H1 (cell line): Measurements from ENCODE around the gene PTPRD. TPM values are rescaled to one million over a fixed set of nuclear protein-coding genes. Genes with fewer than 3 reads are reported as not detected.
A peak's percentile ranks its signal among the peaks of the same experiment; 100 is the strongest.

ENCODE experiments used
- CTCF ChIA-PET: fragments of 300-600 bp; sonication (Branson Sonifier 250); formaldehyde crosslinking; loops from one replicate; lab custom pipeline; 2021; ENCODE audit not compliant: partially characterized antibody; lab: Charles Lee
- POLR2A ChIA-PET: fragments of 300-600 bp; sonication (Branson Sonifier 250); formaldehyde crosslinking; loops from one replicate; lab custom pipeline; 2021; ENCODE audit warnings: inconsistent platforms; ENCODE audit not compliant: partially characterized antibody; lab: Charles Lee
- DNase-seq, 2 experiments: peaks; one replicate each; pipeline versions ENCODE4 v3.0.0 to v3.0.0-alpha.2; 2010 to 2022; ENCODE audit warnings: low spot score in 2 of 2, low read depth in 1 of 2, mixed read lengths in 1 of 2
- FAIRE-seq: peaks from 2 replicates; lab custom pipeline; 2011; peaks lifted over from hg19 to GRCh38; lab: Jason Lieb, UNC
- H2AFZ ChIP-seq: 2 replicates; pipeline ENCODE4 v1.8.1; 2012; ENCODE audit warnings: low read length, inconsistent platforms
- H2AK5ac ChIP-seq: 2 replicates; pipeline ENCODE4 v1.6.1; 2013; ENCODE audit warnings: low read depth, low read length
- H2BK120ac ChIP-seq: replicated peaks from 2 replicates; pipeline ENCODE3; 2013; ENCODE audit warnings: low read depth, low read length, inconsistent platforms
- H2BK12ac ChIP-seq: 2 replicates; pipeline ENCODE4 v1.6.1; 2013; ENCODE audit warnings: low read depth, low read length
- H2BK15ac ChIP-seq: 2 replicates; pipeline ENCODE4 v1.6.1; 2013; ENCODE audit warnings: low read length
- H2BK20ac ChIP-seq: 2 replicates; pipeline ENCODE4 v1.6.1; 2013; ENCODE audit warnings: low read length
- H2BK5ac ChIP-seq: 2 replicates; pipeline ENCODE4 v1.6.1; 2013; ENCODE audit warnings: low read depth, low read length
- H3K14ac ChIP-seq: 2 replicates; pipeline ENCODE4 v1.6.1; 2013; ENCODE audit warnings: inconsistent platforms; ENCODE audit not compliant: insufficient read length
- H3K18ac ChIP-seq: 2 replicates; pipeline ENCODE4 v1.6.1; 2013; ENCODE audit warnings: low read length; ENCODE audit errors: extremely low read depth
- H3K23ac ChIP-seq: 2 replicates; pipeline ENCODE4 v1.6.1; 2013; ENCODE audit warnings: inconsistent platforms; ENCODE audit not compliant: insufficient read length
- H3K23me2 ChIP-seq: 2 replicates; pipeline ENCODE4 v1.6.1; 2013; ENCODE audit warnings: low read depth, low read length
- H3K27ac ChIP-seq: 2 replicates; pipeline ENCODE4 v1.6.1; 2011; ENCODE audit warnings: low read depth, low read length, inconsistent platforms
- H3K27me3 ChIP-seq, 4 experiments: replicated peaks in 1 of 4; 1 replicate in 1 of 4; 2 replicates in 3 of 4; pipeline versions ENCODE4 v1.6.1 to v1.8.1; 2011 to 2013; ENCODE audit warnings: low read length in 3 of 4, mild to moderate bottlenecking in 3 of 4, inconsistent platforms in 2 of 4, mixed read lengths in 2 of 4, moderate library complexity in 1 of 4; ENCODE audit not compliant: control insufficient read depth in 3 of 4, insufficient read depth in 3 of 4; ENCODE audit errors: extremely low read depth in 1 of 4
- H3K36me3 ChIP-seq, 4 experiments: 2 replicates each; pipeline versions ENCODE4 v1.6.1 to v1.8.1; 2011 to 2013; ENCODE audit warnings: mild to moderate bottlenecking in 4 of 4, low read length in 3 of 4, moderate library complexity in 2 of 4, control low read depth in 1 of 4, inconsistent platforms in 1 of 4; ENCODE audit not compliant: insufficient read depth in 4 of 4, control insufficient read depth in 2 of 4
- H3K4ac ChIP-seq: replicated peaks from 2 replicates; pipeline ENCODE3; 2013; ENCODE audit warnings: low read length, low read depth, mixed read lengths, inconsistent platforms; ENCODE audit not compliant: insufficient read length
- H3K4me1 ChIP-seq, 4 experiments: replicated peaks in 1 of 4; 1 replicate in 1 of 4; 2 replicates in 3 of 4; pipeline versions ENCODE4 v1.6.1 to v1.8.1; 2011 to 2013; ENCODE audit warnings: low read length in 3 of 4, inconsistent platforms in 2 of 4, mixed read lengths in 1 of 4; ENCODE audit not compliant: insufficient read depth in 4 of 4, control insufficient read depth in 3 of 4
- H3K4me2 ChIP-seq, 2 experiments: 2 replicates each; pipeline versions ENCODE4 v1.6.1 to v1.8.1; 2011 to 2013; ENCODE audit warnings: low read depth in 2 of 2, low read length in 2 of 2, control low read depth in 1 of 2, inconsistent platforms in 1 of 2, mild to moderate bottlenecking in 1 of 2; ENCODE audit not compliant: insufficient read depth in 1 of 2
- H3K4me3 ChIP-seq, 4 experiments: fragments of 200-600, 300-600 bp in 1 of 4; sonication (generic), shearing (Covaris generic), sonication (Bioruptor Twin) in 1 of 4; 2 replicates each; pipeline versions ENCODE4 v1.5.1 to v1.8.1; 2011 to 2016; ENCODE audit warnings: low read length in 4 of 4, low read depth in 3 of 4, control low read depth in 2 of 4, inconsistent platforms in 2 of 4, mild to moderate bottlenecking in 2 of 4, mixed read lengths in 1 of 4, moderate library complexity in 1 of 4; ENCODE audit not compliant: insufficient read depth in 2 of 4; ENCODE audit errors: extremely low read depth in 1 of 4
- H3K56ac ChIP-seq: replicated peaks from 2 replicates; pipeline ENCODE3; 2013; ENCODE audit warnings: low read depth, mild to moderate bottlenecking, mixed read lengths, low read length, inconsistent platforms; ENCODE audit not compliant: insufficient read length
- H3K79me1 ChIP-seq: 2 replicates; pipeline ENCODE4 v1.6.1; 2013; ENCODE audit warnings: low read depth, low read length, control low read depth
- H3K79me2 ChIP-seq, 2 experiments: 2 replicates each; pipeline versions ENCODE4 v1.6.1 to v1.8.1; 2012 to 2013; ENCODE audit warnings: low read length in 2 of 2, mild to moderate bottlenecking in 2 of 2, inconsistent platforms in 1 of 2; ENCODE audit not compliant: insufficient read depth in 2 of 2, control insufficient read depth in 1 of 2
- H3K9ac ChIP-seq, 4 experiments: replicated peaks in 1 of 4; 1 replicate in 1 of 4; 2 replicates in 3 of 4; pipeline versions ENCODE4 v1.6.1 to v1.8.1; 2011 to 2013; ENCODE audit warnings: low read depth in 3 of 4, low read length in 3 of 4, control low read depth in 2 of 4, mild to moderate bottlenecking in 2 of 4, moderate library complexity in 2 of 4, inconsistent platforms in 1 of 4; ENCODE audit errors: extremely low read depth in 1 of 4
- H3K9me3 ChIP-seq, 2 experiments: 2 replicates each; pipeline versions ENCODE4 v1.6.1 to v1.8.1; 2012 to 2013; ENCODE audit warnings: mild to moderate bottlenecking in 2 of 2, moderate library complexity in 2 of 2, control low read depth in 1 of 2, inconsistent platforms in 1 of 2, low read depth in 1 of 2, low read length in 1 of 2, mixed read lengths in 1 of 2; ENCODE audit not compliant: insufficient read depth in 2 of 2
- H4K20me1 ChIP-seq, 2 experiments: replicated peaks in 1 of 2; 2 replicates each; pipeline versions ENCODE3 to v1.8.1; 2011 to 2013; ENCODE audit warnings: inconsistent platforms in 2 of 2, low read length in 2 of 2, mild to moderate bottlenecking in 1 of 2; ENCODE audit not compliant: insufficient read depth in 2 of 2, control insufficient read depth in 1 of 2
- H4K5ac ChIP-seq: 2 replicates; pipeline ENCODE4 v1.6.1; 2013; ENCODE audit warnings: low read length, low read depth, mixed read lengths, inconsistent platforms; ENCODE audit not compliant: insufficient read length
- H4K8ac ChIP-seq: 2 replicates; pipeline ENCODE4 v1.8.0; 2013; ENCODE audit warnings: mild to moderate bottlenecking, moderate library complexity, low read length, inconsistent platforms; ENCODE audit not compliant: insufficient read depth; ENCODE audit errors: extremely low read depth
- H4K91ac ChIP-seq: replicated peaks from 2 replicates; pipeline ENCODE3; 2013; ENCODE audit warnings: low read length, mixed read lengths, inconsistent platforms; ENCODE audit not compliant: insufficient read length
- MAFK ChIP-seq: IDR thresholded peaks from 2 replicates; pipeline ENCODE4 v1.6.1; 2012; ENCODE audit warnings: low read depth, mild to moderate bottlenecking, improper control_type of control experiment, low read length
- NANOG ChIP-seq: IDR thresholded peaks from 2 replicates; pipeline ENCODE4 v1.6.1; 2011; ENCODE audit warnings: low read length, low read depth, mild to moderate bottlenecking, inconsistent platforms; ENCODE audit not compliant: insufficient read depth, poor library complexity, severe bottlenecking
- POLR2AphosphoS5 ChIP-seq: IDR thresholded peaks from 2 replicates; pipeline ENCODE4 v1.6.1; 2011; ENCODE audit warnings: low read depth, low read length
- SIN3A ChIP-seq, 2 experiments: IDR thresholded peaks in 1 of 2; conservative IDR thresholded peaks in 1 of 2; 2 replicates each; pipeline ENCODE4 v1.6.1; 2011 to 2012; ENCODE audit warnings: low read length in 2 of 2, improper control_type of control experiment in 1 of 2, low read depth in 1 of 2, mild to moderate bottlenecking in 1 of 2
- WGBS, 2 experiments: shearing (Covaris generic) in 1 of 2; methylation state at CpG; one replicate each; pipeline versions ENCODE4 v1.1.6 to v1.1.7; 2013 to 2015; ENCODE audit warnings: low lambda C conversion rate in 2 of 2, mixed read lengths in 2 of 2, inconsistent platforms in 1 of 2, low coverage in 1 of 2, missing lambda C conversion rate in 1 of 2; ENCODE audit not compliant: insufficient replicate concordance in 2 of 2, insufficient coverage in 1 of 2, insufficient read length in 1 of 2; ENCODE audit errors: extremely low coverage in 1 of 2, missing lambda C conversion rate in 1 of 2; 5-methylcytosine and 5-hydroxymethylcytosine counted together
- polyA plus RNA-seq, 7 experiments: library from polyadenylated mRNA; depleted of rRNA in 3 of 7; stranded (reverse) in 5 of 7; unstranded in 2 of 7; fragments of >200 nt in 5 of 7; fragments of 200-250 nt in 2 of 7; gene quantifications; 1 replicate in 5 of 7; 2 replicates in 1 of 7; 4 replicates in 1 of 7; pipeline versions ENCODE4 v1.2.1 to v1.2.3, GENCODE V29; 2011 to 2013; ENCODE audit warnings: missing spikeins in 2 of 7, mixed read lengths in 2 of 7
- total RNA-seq: library from RNA; stranded (reverse); fragmentation: NEBNext Ultra II Directional; extraction: Animal tissue kit (Norgen Biotek cat#: 25700); gene quantifications from 2 replicates; pipeline ENCODE4 v1.2.1, GENCODE V29; 2021

Gene PTPRD
- total and polyA plus RNA-seq, 2 of the 8 experiments (the other 6 are each of a cell fraction or from before 2014, with no cell fraction given) = 17.2 to 77.0 TPM

DNA sequence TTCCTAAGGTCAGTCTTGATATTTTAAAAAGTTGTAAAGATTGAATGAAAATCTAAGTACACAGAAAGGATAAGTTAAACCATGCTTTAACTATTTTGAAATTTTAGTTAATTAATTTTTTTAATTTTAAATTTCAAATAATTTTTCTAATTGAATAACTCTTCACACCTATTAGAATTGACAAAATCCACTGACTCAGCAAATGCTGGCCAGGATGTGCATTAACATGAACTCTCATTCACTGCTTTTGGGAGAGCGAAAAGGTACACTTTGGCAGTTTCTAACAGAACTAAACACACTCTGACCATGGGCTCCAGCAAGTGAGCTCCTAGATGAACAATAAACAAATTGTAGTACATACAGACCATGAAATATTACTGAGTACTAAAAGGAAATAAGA is 209.5 kb downstream of the PTPRD start:
- Histone ChIP-seq H2BK20ac (no peak overlapping the region), H3K23me2 (no peaks in the 10 kb centered on the region), H3K4me2 (no peak overlapping the region), H2BK120ac (no peak overlapping the region), H4K20me1 (no peaks in the 10 kb centered on the region), H3K79me1 (no peaks in the 10 kb centered on the region), H3K4ac (no peak overlapping the region), H3K27me3 (no peaks in the 10 kb centered on the region), H3K4me1 (no peaks in the 10 kb centered on the region), H3K9ac (no peak overlapping the region), H3K14ac (no peak overlapping the region), H4K8ac (no peak overlapping the region), H3K9me3 (no peaks in the 10 kb centered on the region), H3K23ac (no peak overlapping the region), H2AFZ (no peak overlapping the region), H4K91ac (no peak overlapping the region), H3K56ac (no peak overlapping the region), H2BK15ac (no peak overlapping the region), H3K27ac (no peak overlapping the region), H2AK5ac (no peak overlapping the region), H3K18ac (no peak overlapping the region), H3K79me2 (no peaks in the 10 kb centered on the region), H4K5ac (no peak overlapping the region), H2BK5ac (no peak overlapping the region), H3K4me3 (no peak overlapping the region), H2BK12ac (no peak overlapping the region), H3K36me3 (no peaks in the 10 kb centered on the region)
- no peak for DNase-seq
- ChIA-PET POLR2A (no interaction called here), CTCF (no interaction called here)
- WGBS, 2 experiments = 97% methylated on average over 1 of the region's 1 CpG; no CpG with 5 or more reads in 1 of the 2 experiments
- FAIRE-seq = no peak
- TF ChIP-seq NANOG = no peak
- no peak for TF ChIP-seq SIN3A (conservative IDR thresholded peaks at IDR 0.05 in 1 of 2, IDR thresholded peaks at IDR 0.05 in 1 of 2; ENCODE audit: low read depth in 1 of 2, low read length in 2 of 2)
- TF ChIP-seq MAFK = peak; percentile 76
- TF ChIP-seq POLR2AphosphoS5 = no peak
